ENCODE measurements around the gene CAMK2D. TPM values are rescaled to one million over a fixed set of nuclear protein-coding genes. Genes with fewer than 3 reads are reported as not detected.

The CAMK2D gene
- total and polyA plus RNA-seq, 2 experiments from 2014 or later = 36.8 to 99.1 TPM

- no peak overlapping the region for H3K4me3 ChIP-seq
- TF ChIP-seq EZH2phosphoT487 (IDR thresholded peaks at IDR 0.05; ENCODE audit: low read depth, severe bottlenecking, unreplicated experiment) (no peak), EZH2 (IDR thresholded peaks at IDR 0.05; ENCODE audit: borderline replicate concordance) (no peak), CTCF (IDR thresholded peaks at IDR 0.05; ENCODE audit: poor library complexity) (no peak)
- H3K9me3 ChIP-seq (ENCODE audit: low read depth) = no peaks in the 10 kb centered on the region
- H4K20me1 ChIP-seq (ENCODE audit: insufficient read depth, poor library complexity, severe bottlenecking) = no peaks in the 10 kb centered on the region
- no peak overlapping the region for H3K27ac ChIP-seq
- H3K27me3 ChIP-seq = no peaks in the 10 kb centered on the region
- H3K9me2 ChIP-seq (replicated peaks; ENCODE audit: insufficient read depth) = no peaks in the 10 kb centered on the region
- no peak overlapping the region for H2AFZ ChIP-seq
- no peaks in the 10 kb centered on the region for H3K4me1 ChIP-seq (ENCODE audit: insufficient read depth)
- no peaks in the 10 kb centered on the region for H3K36me3 ChIP-seq (replicated peaks; ENCODE audit: insufficient read depth, low read depth)
- 68% methylated on average over 2 of the region's 2 CpGs for WGBS (ENCODE audit: low lambda C conversion rate, missing lambda C conversion rate)
- peaks cover 7% of the 10 kb centered on the region for H3K79me2 ChIP-seq
- no peak overlapping the region for H3K4me2 ChIP-seq
- no peak for DNase-seq (ENCODE audit: low spot score)
Observed at GRCh38 chr4:113604955-113605354, 156.6 kb downstream of the CAMK2D start.

- Histone ChIP-seq H3K79me2 (peaks cover 10% of the 10 kb centered on the region), H3K27me3 (no peaks in the 10 kb centered on the region), H4K20me1 (ENCODE audit: insufficient read depth, poor library complexity, severe bottlenecking) (no peaks in the 10 kb centered on the region), H3K9me3 (ENCODE audit: low read depth) (no peaks in the 10 kb centered on the region), H3K27ac (no peak overlapping the region), H3K4me2 (no peak overlapping the region), H3K36me3 (replicated peaks; ENCODE audit: insufficient read depth, low read depth) (no peaks in the 10 kb centered on the region), H3K4me1 (ENCODE audit: insufficient read depth) (no peaks in the 10 kb centered on the region), H3K4me3 (no peak overlapping the region), H3K9me2 (replicated peaks; ENCODE audit: insufficient read depth) (no peaks in the 10 kb centered on the region), H2AFZ (no peak overlapping the region)
- no peak for DNase-seq (ENCODE audit: low spot score)
- 85% methylated on average over 1 of the region's 1 CpG for WGBS (ENCODE audit: low lambda C conversion rate, missing lambda C conversion rate)
- TF ChIP-seq EZH2phosphoT487 (IDR thresholded peaks at IDR 0.05; ENCODE audit: low read depth, severe bottlenecking, unreplicated experiment) (no peak), EZH2 (IDR thresholded peaks at IDR 0.05; ENCODE audit: borderline replicate concordance) (no peak), CTCF (IDR thresholded peaks at IDR 0.05; ENCODE audit: poor library complexity) (no peak)
Observed at GRCh38 chr4:113603911-113604310, 157.6 kb downstream of the CAMK2D start.

GRCh38 chr4:113602646-113603228 lies 158.8 kb downstream of the CAMK2D start:
- no peak for DNase-seq (ENCODE audit: low spot score)
- peaks cover 21% of the 10 kb centered on the region for H3K79me2 ChIP-seq
- H3K4me1 ChIP-seq (ENCODE audit: insufficient read depth) = no peaks in the 10 kb centered on the region
- H3K9me2 ChIP-seq (replicated peaks; ENCODE audit: insufficient read depth) = no peaks in the 10 kb centered on the region
- no peaks in the 10 kb centered on the region for H3K27me3 ChIP-seq
- no peak overlapping the region for H3K4me3 ChIP-seq
- H3K36me3 ChIP-seq (replicated peaks; ENCODE audit: insufficient read depth, low read depth) = no peaks in the 10 kb centered on the region
- WGBS (ENCODE audit: low lambda C conversion rate, missing lambda C conversion rate) = 46% methylated on average over 8 of the region's 8 CpGs
- TF ChIP-seq EZH2phosphoT487 (IDR thresholded peaks at IDR 0.05; ENCODE audit: low read depth, severe bottlenecking, unreplicated experiment) = no peak
- no peak for TF ChIP-seq EZH2 (IDR thresholded peaks at IDR 0.05; ENCODE audit: borderline replicate concordance)
- TF ChIP-seq CTCF (IDR thresholded peaks at IDR 0.05; ENCODE audit: poor library complexity) = no peak
- H3K27ac ChIP-seq = peak overlapping the region; percentile 18
- no peak overlapping the region for H2AFZ ChIP-seq
- H4K20me1 ChIP-seq (ENCODE audit: insufficient read depth, poor library complexity, severe bottlenecking) = no peaks in the 10 kb centered on the region
- no peaks in the 10 kb centered on the region for H3K9me3 ChIP-seq (ENCODE audit: low read depth)
- peak overlapping the region; percentile 24 for H3K4me2 ChIP-seq

All from hepatocyte (in vitro differentiated cells).